Loucy (cell line): ENCODE results near the gene WDR5.

Source experiments
- H2AFZ ChIP-seq: fragments of 200-600 bp; sonication (generic); 2 replicates; pipeline ENCODE4 v1.6.0; 2016; ENCODE audit warnings: antibody characterized with exemption, mild to moderate bottlenecking, low read length, moderate library complexity
- H3F3A ChIP-seq: fragments of 200-600 bp; 2 replicates; pipeline ENCODE4 v1.6.0; 2016; ENCODE audit warnings: antibody characterized with exemption, low read depth, mild to moderate bottlenecking
- H3K27me3 ChIP-seq: fragments of 200-600 bp; sonication (generic); 2 replicates; pipeline ENCODE4 v1.6.1; 2014; ENCODE audit warnings: low read length, mild to moderate bottlenecking; ENCODE audit not compliant: insufficient read depth, poor library complexity, severe bottlenecking
- H3K36me3 ChIP-seq: fragments of 200-600 bp; sonication (generic); 2 replicates; pipeline ENCODE4 v1.6.1; 2016; ENCODE audit warnings: low read length; ENCODE audit not compliant: insufficient read depth
- H3K4me1 ChIP-seq: fragments of 200-600 bp; sonication (generic); 2 replicates; pipeline ENCODE4 v1.5.1; 2014; ENCODE audit warnings: low read length, mild to moderate bottlenecking; ENCODE audit not compliant: insufficient read depth, poor library complexity, severe bottlenecking
- H3K4me2 ChIP-seq: fragments of 200-600 bp; sonication (generic); 2 replicates; pipeline ENCODE4 v1.6.0; 2014; ENCODE audit warnings: antibody characterized with exemption, low read length, low read depth, mild to moderate bottlenecking; ENCODE audit not compliant: poor library complexity, severe bottlenecking
- H3K4me3 ChIP-seq: fragments of 200-600 bp; sonication (generic); 2 replicates; pipeline ENCODE4 v1.5.1; 2014; ENCODE audit warnings: low read length, mild to moderate bottlenecking, mixed read lengths; ENCODE audit not compliant: poor library complexity, severe bottlenecking
- H3K79me2 ChIP-seq: fragments of 200-600 bp; sonication (generic); 2 replicates; pipeline ENCODE4 v1.6.1; 2014; ENCODE audit warnings: low read length; ENCODE audit not compliant: insufficient read depth
- H3K9ac ChIP-seq: fragments of 200-600 bp; sonication (generic); 2 replicates; pipeline ENCODE4 v1.6.0; 2014; ENCODE audit warnings: mild to moderate bottlenecking, low read depth, low read length, moderate library complexity; ENCODE audit not compliant: poor library complexity, severe bottlenecking
- H3K9me2 ChIP-seq: fragments of 200-600 bp; sonication (generic); replicated peaks from 2 replicates; pipeline ENCODE4 v1.6.1; 2016; ENCODE audit warnings: low read depth, low read length, mixed read lengths
- H3K9me3 ChIP-seq: fragments of 200-600 bp; sonication (generic); 2 replicates; pipeline ENCODE4 v1.6.1; 2014; ENCODE audit warnings: mild to moderate bottlenecking, antibody characterized with exemption, low read length, low read depth; ENCODE audit not compliant: insufficient read depth
- H4K20me1 ChIP-seq: fragments of 200-600 bp; sonication (generic); 2 replicates; pipeline ENCODE4 v1.6.0; 2014; ENCODE audit warnings: antibody characterized with exemption, low read length, mild to moderate bottlenecking; ENCODE audit not compliant: insufficient read depth, poor library complexity, severe bottlenecking
- EZH2phosphoT487 ChIP-seq: fragments of 200-600 bp; IDR thresholded peaks from 2 replicates; pipeline ENCODE4 v1.6.1; 2018; ENCODE audit warnings: antibody characterized with exemption, mild to moderate bottlenecking, moderate library complexity, borderline replicate concordance
- TF ChIP-seq, protein P1 (sequence below): fragments of 200-600 bp; sonication (generic); conservative IDR thresholded peaks from 2 replicates; pipeline ENCODE4 v1.5.1; 2014; ENCODE audit warnings: mild to moderate bottlenecking, antibody characterized with exemption, low read length

WDR5 gene

DNA sequence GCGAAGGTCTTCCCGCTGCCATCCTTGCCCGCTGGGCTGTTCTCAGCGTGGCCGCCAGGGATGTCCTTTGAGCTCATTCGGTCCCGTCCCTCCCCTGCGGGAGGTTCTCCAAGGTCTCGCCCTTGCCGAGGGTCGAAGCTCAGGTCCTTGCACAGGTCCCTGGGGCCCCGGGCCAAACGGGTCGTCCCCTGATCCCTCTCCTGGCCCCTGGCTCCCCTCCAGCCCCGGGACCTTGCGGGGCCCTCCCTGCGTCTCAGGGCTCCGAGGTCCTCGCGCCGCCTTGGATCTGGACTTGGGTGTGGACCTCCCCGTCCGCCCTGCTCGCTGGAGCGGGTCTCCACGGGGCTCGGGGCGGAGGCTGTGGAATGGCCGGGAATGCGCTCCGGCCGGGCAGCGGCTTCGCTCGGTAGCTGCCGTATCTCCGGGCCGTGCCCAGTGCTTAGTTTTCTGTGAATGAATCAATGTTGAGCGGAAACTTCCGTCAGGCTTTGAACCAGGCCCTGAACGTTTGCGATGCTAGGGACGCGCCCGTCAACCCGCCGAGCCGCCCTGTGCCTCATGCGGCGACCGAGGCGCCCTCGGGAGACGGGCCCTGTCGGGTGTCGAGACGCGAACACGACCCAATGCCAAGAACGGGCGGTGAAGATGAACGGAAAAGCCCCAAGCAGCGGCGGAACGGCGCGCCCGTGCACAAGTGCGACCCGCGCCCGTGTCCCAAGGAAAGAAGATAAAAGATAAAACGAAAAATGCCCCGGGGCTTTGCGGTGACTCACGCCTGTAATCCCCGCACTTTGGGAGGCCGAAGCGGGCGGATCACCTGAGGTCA, 27.7 kb downstream of the WDR5 start:
- H3K9me2 ChIP-seq = no peaks in the 10 kb centered on the region
- H3K27me3 ChIP-seq = no peaks in the 10 kb centered on the region
- H3F3A ChIP-seq = no peaks in the 10 kb centered on the region; the same call in 1 of the 2 replicates
- TF ChIP-seq, protein P1, sequence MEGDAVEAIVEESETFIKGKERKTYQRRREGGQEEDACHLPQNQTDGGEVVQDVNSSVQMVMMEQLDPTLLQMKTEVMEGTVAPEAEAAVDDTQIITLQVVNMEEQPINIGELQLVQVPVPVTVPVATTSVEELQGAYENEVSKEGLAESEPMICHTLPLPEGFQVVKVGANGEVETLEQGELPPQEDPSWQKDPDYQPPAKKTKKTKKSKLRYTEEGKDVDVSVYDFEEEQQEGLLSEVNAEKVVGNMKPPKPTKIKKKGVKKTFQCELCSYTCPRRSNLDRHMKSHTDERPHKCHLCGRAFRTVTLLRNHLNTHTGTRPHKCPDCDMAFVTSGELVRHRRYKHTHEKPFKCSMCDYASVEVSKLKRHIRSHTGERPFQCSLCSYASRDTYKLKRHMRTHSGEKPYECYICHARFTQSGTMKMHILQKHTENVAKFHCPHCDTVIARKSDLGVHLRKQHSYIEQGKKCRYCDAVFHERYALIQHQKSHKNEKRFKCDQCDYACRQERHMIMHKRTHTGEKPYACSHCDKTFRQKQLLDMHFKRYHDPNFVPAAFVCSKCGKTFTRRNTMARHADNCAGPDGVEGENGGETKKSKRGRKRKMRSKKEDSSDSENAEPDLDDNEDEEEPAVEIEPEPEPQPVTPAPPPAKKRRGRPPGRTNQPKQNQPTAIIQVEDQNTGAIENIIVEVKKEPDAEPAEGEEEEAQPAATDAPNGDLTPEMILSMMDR = no peak
- TF ChIP-seq EZH2phosphoT487 = no peak
- no peak overlapping the region for H3K9ac ChIP-seq
- peaks cover 11% of the 10 kb centered on the region; the same call in 1 of the 2 replicates for H3K79me2 ChIP-seq
- H3K4me2 ChIP-seq = no peak overlapping the region
- no peak overlapping the region for H3K4me3 ChIP-seq
- peaks cover 12% of the 10 kb centered on the region; the same call in 1 of the 2 replicates for H3K36me3 ChIP-seq
- no peaks in the 10 kb centered on the region for H3K9me3 ChIP-seq
- no peak overlapping the region for H2AFZ ChIP-seq
- H3K4me1 ChIP-seq = peaks cover 16% of the 10 kb centered on the region
- no peaks in the 10 kb centered on the region for H4K20me1 ChIP-seq

DNA sequence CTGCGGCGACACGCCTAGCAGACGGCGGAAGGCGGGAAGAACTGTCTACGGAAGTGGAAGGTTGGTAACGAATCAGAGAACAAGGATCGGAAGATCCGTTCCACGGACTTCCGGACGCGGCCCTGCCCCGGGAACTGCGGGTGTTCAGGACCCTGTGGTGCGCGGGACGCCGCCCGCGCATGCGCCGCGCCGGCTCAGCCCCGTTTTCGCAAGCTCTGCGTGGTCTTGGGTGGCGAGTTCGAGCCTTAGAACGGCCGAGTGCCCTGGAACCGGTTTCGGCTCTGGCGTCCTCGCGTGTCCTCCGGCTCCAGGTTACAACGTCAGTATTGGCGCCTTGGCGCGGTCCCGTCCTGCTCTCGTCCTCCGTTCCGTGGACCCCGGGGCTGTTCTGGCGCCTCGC, 29.0 kb downstream of the WDR5 start:
- Histone ChIP-seq H3K4me1 (peaks cover 16% of the 10 kb centered on the region), H3K79me2 (peaks cover 11% of the 10 kb centered on the region; the same call in 1 of the 2 replicates), H3K9ac (no peak overlapping the region), H4K20me1 (no peaks in the 10 kb centered on the region), H3K4me2 (no peak overlapping the region), H3K4me3 (no peak overlapping the region), H3K36me3 (peaks cover 3% of the 10 kb centered on the region; the same call in 1 of the 2 replicates), H3K9me2 (no peaks in the 10 kb centered on the region), H2AFZ (no peak overlapping the region), H3K9me3 (no peaks in the 10 kb centered on the region), H3K27me3 (no peaks in the 10 kb centered on the region), H3F3A (no peaks in the 10 kb centered on the region; the same call in 1 of the 2 replicates)
- TF ChIP-seq, protein P1 = no peak
- no peak for TF ChIP-seq EZH2phosphoT487

DNA sequence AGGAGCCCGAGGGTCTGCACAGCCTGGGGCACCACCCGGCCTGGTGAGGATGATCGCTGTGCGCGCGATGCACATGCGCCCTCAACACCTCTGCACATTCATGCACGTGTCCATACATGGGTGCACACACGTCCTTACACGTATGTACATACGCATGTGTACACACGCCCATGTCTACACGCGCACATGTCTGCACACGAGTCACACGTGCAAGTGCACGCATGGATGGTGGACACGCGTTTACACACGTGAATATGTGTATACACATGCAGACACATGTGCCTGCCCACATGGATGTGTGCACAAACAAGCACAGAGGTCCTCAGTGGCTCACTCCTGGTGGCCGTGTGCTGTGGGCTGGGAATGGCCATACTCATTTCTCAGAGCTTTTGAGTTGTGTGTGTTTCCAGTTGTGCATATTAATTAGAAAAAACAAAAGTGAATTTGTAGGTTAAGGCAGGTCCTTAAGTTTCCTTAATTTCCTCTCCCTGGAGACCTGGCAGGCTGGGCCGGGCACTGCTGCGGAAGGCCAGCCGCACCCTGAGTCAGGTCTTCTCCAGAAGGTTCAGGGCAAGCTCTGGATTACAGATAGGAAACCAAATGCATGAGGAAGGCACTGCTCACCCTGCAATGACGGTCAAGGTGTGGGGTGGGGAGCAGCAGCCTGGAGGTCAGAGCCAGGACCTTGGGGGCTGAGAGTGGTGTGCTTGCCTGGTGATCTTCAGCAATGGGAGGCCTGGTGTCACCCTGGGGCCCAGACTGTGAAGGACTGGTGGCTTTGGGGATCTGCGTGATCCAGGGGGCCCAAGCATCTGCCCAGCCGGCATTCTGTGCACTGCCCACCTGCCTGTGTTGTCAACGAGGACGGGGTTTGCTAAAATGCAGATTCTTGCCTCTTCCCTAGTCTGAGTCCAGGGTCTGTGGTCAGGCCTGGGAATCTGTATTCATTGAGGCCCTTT, 29.8 kb downstream of the WDR5 start:
- no peaks in the 10 kb centered on the region for H3K27me3 ChIP-seq
- no peak overlapping the region for H3K4me3 ChIP-seq
- H3K36me3 ChIP-seq = peaks cover 3% of the 10 kb centered on the region; the same call in 1 of the 2 replicates
- H3F3A ChIP-seq = no peaks in the 10 kb centered on the region
- H3K9me3 ChIP-seq = no peaks in the 10 kb centered on the region
- no peak overlapping the region for H2AFZ ChIP-seq
- no peak overlapping the region for H3K9ac ChIP-seq
- H3K4me2 ChIP-seq = no peak overlapping the region
- H3K79me2 ChIP-seq = peaks cover 11% of the 10 kb centered on the region; the same call in 1 of the 2 replicates
- TF ChIP-seq, protein P1 = no peak
- no peak for TF ChIP-seq EZH2phosphoT487
- no peaks in the 10 kb centered on the region for H4K20me1 ChIP-seq
- no peaks in the 10 kb centered on the region for H3K9me2 ChIP-seq
- peaks cover 16% of the 10 kb centered on the region for H3K4me1 ChIP-seq
